SK-N-MC (cell line): ENCODE results near the gene LYVE1.

Source experiments
- EZH2 ChIP-seq: fragments of 200-600 bp; sonication (generic); IDR thresholded peaks from one replicate; pipeline ENCODE4 v1.6.1; 2017; ENCODE audit warnings: antibody characterized with exemption
- POLR2AphosphoS5 ChIP-seq: IDR thresholded peaks from 2 replicates; pipeline ENCODE4 v1.6.1; 2012; ENCODE audit warnings: mild to moderate bottlenecking, low read depth, low read length, borderline replicate concordance

DNA sequence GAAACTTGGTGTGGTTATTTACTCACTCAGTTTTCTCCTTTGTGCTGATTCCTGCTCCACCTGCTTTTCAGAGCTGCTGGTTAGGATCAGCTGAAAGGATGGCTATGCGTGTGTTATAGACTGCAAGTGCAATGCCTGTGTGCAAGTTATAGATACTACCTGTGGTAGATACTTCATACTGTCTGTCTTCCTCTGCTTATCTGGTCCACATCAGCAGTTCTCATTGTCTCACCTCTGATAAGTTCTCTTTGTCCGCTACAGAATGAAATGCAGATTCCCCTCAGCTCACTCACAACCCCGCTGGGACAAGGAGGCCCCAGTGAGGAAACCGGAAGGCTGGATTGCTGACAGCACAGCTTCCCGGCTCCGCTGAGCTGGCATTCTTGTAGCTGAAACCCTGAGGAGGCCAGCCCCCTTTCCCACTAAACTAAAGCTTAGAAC is 37.5 kb upstream of the LYVE1 start:
- TF ChIP-seq EZH2 = no peak
- peak; percentile 76 for TF ChIP-seq POLR2AphosphoS5
